Esophagus (tissue), 2 donors: ENCODE measurements around the gene ACTR8. TPM values are rescaled to one million over a fixed set of nuclear protein-coding genes. Genes with fewer than 3 reads are reported as not detected.

Experiments
- H3K27ac ChIP-seq, 2 donors: one replicate each; pipeline ENCODE4 v1.5.1; 2013; ENCODE audit warnings: low read depth in 2 of 2, mild to moderate bottlenecking in 2 of 2, inconsistent platforms in 1 of 2, low read length in 1 of 2, moderate library complexity in 1 of 2
- H3K27me3 ChIP-seq, 2 donors: one replicate each; pipeline ENCODE4 v1.6.1; 2013; ENCODE audit warnings: low read length in 2 of 2, control low read depth in 1 of 2, mild to moderate bottlenecking in 1 of 2; ENCODE audit not compliant: insufficient read depth in 2 of 2, control insufficient read depth in 1 of 2
- H3K36me3 ChIP-seq, 2 donors: one replicate each; pipeline ENCODE4 v1.6.1; 2013; ENCODE audit warnings: low read length in 1 of 2; ENCODE audit not compliant: control insufficient read depth in 2 of 2, insufficient read depth in 2 of 2
- H3K4me1 ChIP-seq, 2 donors: one replicate each; pipeline ENCODE4 v1.6.1; 2013; ENCODE audit warnings: low read length in 1 of 2; ENCODE audit not compliant: control insufficient read depth in 2 of 2, insufficient read depth in 2 of 2
- H3K4me3 ChIP-seq, 2 donors: one replicate each; pipeline ENCODE4 v1.5.1; 2013; ENCODE audit warnings: low read length in 2 of 2, mild to moderate bottlenecking in 2 of 2, low read depth in 1 of 2, moderate library complexity in 1 of 2
- H3K9me3 ChIP-seq, 2 donors: one replicate each; pipeline ENCODE4 v1.6.1; 2013; ENCODE audit warnings: mild to moderate bottlenecking in 2 of 2, low read depth in 1 of 2, low read length in 1 of 2, moderate library complexity in 1 of 2; ENCODE audit not compliant: control insufficient read depth in 2 of 2, insufficient read depth in 1 of 2
- WGBS, 2 donors: extraction: QIAGEN DNeasy Blood & Tissue Kit; methylation state at CpG; one replicate each; pipeline ENCODE4 v1.1.7; 2013; 5-methylcytosine and 5-hydroxymethylcytosine counted together
- polyA plus RNA-seq, 2 donors: library from polyadenylated mRNA; stranded (reverse); fragments of 200-250 nt; gene quantifications; one replicate each; pipeline ENCODE4 v1.2.3, GENCODE V29; 2013
- donor health status: healthy with polysubstance abuse.
- donor health status: Bipolar disorder and iron deficiency.

Gene ACTR8
- polyA plus RNA-seq, 2 donors: 7.1 to 9.2 TPM

DNA sequence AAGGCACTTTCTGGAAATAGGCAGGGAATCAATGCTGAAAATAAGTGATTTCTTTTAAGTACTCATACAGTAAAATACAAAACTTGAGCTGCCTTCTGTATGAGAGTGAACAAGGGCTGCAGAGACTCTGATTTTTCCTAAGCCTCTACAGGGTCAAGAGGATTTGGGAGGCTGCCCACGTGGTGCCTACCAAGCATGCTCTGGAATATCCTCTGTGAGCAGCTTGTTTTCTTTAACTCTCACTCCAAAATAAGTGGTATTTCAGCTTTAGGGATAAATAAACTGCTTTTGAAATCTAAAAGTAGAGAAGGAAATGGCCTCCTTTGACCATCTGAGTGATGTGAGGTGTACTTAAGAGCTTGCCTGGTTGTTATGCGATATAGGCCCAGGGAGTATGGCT lies 17.8 kb upstream of the ACTR8 start:
- Histone ChIP-seq H3K27me3 (peaks cover 0 to 3% of the 10 kb centered on the region in 2 donors), H3K4me1 (no peaks in the 10 kb centered on the region), H3K27ac (no peak overlapping the region), H3K4me3 (no peak overlapping the region), H3K36me3 (no peaks in the 10 kb centered on the region), H3K9me3 (peaks cover 0 to 2% of the 10 kb centered on the region in 2 donors)
- 59 to 61% methylated on average over 2 of the region's 2 CpGs for WGBS, 2 donors

DNA sequence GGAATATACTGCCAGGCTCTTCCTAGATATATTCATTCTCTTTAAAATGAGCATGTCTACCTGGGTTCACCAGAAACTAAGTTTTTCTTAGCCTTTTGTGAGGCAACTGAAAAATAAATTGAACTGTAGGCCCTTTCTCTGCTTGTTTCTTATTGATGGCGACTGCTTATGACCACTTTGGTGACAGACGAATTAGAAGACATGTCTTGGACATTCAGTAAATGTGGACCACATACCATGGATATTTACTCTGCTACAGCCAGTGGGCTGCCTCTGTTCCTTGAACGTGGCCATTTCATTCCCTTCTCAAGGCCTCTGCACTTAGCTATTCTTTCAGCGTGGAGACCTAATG lies 10.3 kb upstream of the ACTR8 start:
- Histone ChIP-seq H3K9me3 (no peaks in the 10 kb centered on the region), H3K27ac (peak overlapping the region; percentile 78 to 97), H3K36me3 (no peaks in the 10 kb centered on the region), H3K4me1 (no peaks in the 10 kb centered on the region), H3K4me3 (peak overlapping the region; percentile 27 to 37), H3K27me3 (no peaks in the 10 kb centered on the region)
- 53 to 62% methylated on average over 4 of the region's 4 CpGs for WGBS, 2 donors

DNA sequence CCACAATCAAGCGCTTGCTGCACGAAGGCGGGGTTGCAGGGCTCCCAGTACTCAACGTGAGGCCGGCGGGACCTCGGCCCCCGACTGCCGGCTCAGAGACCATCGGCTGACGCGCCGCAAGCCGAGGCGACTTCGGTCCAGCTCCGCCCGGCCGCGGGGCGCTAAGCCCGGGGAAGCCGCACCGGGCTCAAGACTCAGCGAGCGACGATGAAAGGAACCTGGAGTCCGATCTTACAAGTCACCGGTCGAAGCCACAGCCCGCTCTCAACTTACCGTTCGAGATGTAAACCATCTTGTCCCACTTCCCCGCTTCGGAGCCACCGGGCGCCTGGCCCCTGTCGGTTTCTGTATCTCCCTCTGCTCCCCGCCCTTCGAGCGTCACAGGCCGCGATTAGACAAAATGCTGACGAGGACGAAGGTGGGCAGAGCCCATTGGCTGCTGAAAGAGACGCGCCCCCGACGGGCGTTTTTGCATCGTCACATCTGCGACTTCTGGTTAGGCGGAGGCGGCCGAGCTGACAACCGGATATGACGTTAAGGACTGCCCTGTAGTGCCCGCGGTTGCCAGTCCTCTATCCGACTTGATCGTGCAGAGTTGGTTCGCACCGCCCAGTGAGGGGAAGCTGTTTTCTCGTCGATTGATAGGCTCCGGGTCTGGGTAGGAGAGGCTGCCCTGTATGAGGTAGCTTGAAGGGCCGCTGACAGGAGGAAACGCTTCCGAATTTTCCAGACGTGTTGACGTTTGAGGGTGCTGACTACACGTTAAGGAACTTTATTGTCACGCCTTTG lies 9.7 kb upstream of the ACTR8 start, which contains the start of gene SELENOK:
Gene SELENOK (minus strand): TSS at position 363 of the 789 bp plus-strand sequence.
- peak within 1 kb of the TSS; percentile 94 to 97 for H3K27ac ChIP-seq
- WGBS, 2 donors: 0% methylated on average over 65 to 73 of the region's 73 CpGs
- H3K27me3 ChIP-seq: no peaks in the 10 kb centered on the region

DNA sequence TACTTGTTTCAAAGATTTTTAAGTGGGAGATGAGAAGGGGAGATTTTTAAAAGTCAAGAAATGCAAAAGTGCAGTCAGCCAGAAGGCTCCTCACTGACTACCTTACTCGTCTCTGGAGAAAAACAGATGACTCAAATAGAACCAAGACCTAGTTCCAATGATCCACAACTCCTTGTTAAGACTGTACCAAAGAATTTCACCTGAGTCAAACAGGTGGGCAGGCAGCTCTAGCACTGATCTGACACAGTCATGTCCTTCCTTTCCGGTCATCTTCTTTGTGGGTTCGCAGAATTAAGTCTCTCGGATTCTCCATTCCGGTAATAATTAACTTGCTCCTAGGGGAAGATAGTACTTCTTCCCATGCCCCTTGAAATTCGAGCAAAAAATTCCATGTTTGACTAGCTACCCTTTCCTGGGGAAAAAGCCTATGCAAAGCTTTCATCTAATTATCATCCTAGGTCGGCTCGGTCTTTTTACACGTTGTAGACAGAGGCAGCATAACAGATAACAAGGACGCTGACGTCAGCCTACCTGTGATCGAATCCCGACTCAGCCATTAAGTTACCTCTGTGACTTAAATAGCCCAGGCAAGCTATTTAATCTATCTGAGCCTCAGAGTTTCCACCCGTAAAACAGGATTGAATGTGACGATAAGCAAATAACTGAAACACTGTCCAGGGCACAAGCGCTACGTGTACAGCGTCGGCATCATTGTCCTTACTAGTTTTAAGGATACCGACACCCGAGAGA lies 8.9 kb upstream of the ACTR8 start:
- Histone ChIP-seq H3K36me3 (peaks cover 0 to under 1% of the 10 kb centered on the region in 2 donors), H3K27ac (peak overlapping the region; percentile 94 to 96), H3K9me3 (no peaks in the 10 kb centered on the region), H3K4me1 (no peaks in the 10 kb centered on the region), H3K27me3 (no peaks in the 10 kb centered on the region), H3K4me3 (peak overlapping the region; percentile 74 to 77)
- 4% methylated on average over 21 of the region's 21 CpGs for WGBS, 2 donors

More for the DNA sequence above, 9.7 kb upstream of the ACTR8 start, which contains the start of gene SELENOK:
- H3K4me1 ChIP-seq: no peaks in the 10 kb centered on the region
- H3K9me3 ChIP-seq: no peaks in the 10 kb centered on the region
- H3K4me3 ChIP-seq: peak within 1 kb of the TSS; percentile 74 to 77
- H3K36me3 ChIP-seq: no peaks in the 10 kb centered on the region

DNA sequence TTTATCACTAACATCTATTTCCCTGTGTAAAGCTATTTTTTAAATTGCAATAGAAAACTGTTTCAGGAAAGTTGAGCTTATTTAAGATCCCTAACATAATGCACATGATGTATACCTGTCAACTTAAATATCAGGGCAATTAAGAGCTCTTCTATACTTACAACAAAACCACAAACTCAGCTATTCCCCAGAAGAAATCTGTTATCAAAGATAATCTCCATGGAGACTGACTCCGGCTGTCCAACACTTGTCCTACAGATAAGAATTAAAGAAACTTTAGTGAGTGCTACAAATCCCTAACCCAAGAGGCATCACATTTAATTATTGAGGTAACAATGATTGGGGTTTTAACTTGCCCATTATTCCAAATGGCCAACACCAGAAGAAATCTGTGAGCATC lies 6.3 kb upstream of the ACTR8 start:
- H3K27me3 ChIP-seq: no peaks in the 10 kb centered on the region
- H3K27ac ChIP-seq: no peak overlapping the region
- no peaks in the 10 kb centered on the region for H3K9me3 ChIP-seq
- WGBS, 2 donors: 80 to 94% methylated on average over 1 of the region's 1 CpG
- H3K4me3 ChIP-seq: no peak overlapping the region
- H3K4me1 ChIP-seq: no peaks in the 10 kb centered on the region
- H3K36me3 ChIP-seq: peaks cover 2 to 4% of the 10 kb centered on the region in 2 donors

DNA sequence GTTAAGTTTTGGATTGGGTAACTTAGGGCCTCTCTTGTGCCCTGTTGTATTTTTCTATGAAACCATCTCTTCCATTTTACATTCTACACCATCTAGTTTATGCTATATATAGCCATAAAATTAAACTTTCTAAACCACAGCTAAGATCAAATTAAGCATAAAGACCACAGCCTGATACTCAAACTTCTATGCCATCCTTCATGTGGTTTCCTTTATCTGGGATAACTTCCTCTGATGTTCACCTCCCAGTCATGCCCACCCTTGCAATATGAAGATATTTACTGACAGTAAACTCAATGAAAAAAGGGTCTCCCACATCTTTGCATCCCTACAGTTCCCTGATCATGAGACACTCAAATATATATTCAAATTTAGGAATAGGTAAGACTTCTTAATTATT lies 5.5 kb upstream of the ACTR8 start:
- H3K9me3 ChIP-seq: no peaks in the 10 kb centered on the region
- H3K36me3 ChIP-seq: peaks cover 2 to 4% of the 10 kb centered on the region in 2 donors
- no peak overlapping the region for H3K4me3 ChIP-seq
- no peak overlapping the region for H3K27ac ChIP-seq
- no peaks in the 10 kb centered on the region for H3K27me3 ChIP-seq
- H3K4me1 ChIP-seq: no peaks in the 10 kb centered on the region

DNA sequence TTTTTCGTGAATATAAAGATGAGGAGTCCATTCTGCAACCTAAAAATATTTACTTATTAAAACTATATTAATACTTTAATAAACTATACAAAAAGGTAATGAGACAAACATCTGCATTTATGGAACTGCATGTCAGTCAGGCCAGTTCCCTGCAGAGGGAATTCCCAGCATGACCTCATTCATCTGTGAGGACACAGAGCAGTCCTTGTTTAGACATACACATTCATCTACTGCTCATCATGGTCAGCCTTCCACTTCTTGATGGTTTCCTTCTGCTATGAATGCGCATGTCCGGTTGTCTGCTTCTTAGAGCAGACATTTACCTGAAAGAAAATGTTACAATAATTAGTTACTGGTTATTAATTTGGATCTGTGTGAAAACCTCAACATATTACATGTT lies 3.3 kb upstream of the ACTR8 start:
- Histone ChIP-seq H3K36me3 (peaks cover 2 to 4% of the 10 kb centered on the region in 2 donors), H3K4me1 (peaks cover 3 to 8% of the 10 kb centered on the region in 2 donors), H3K27ac (no peak overlapping the region), H3K27me3 (no peaks in the 10 kb centered on the region), H3K9me3 (no peaks in the 10 kb centered on the region), H3K4me3 (no peak overlapping the region)
- 84 to 87% methylated on average over 3 of the region's 3 CpGs for WGBS, 2 donors

DNA sequence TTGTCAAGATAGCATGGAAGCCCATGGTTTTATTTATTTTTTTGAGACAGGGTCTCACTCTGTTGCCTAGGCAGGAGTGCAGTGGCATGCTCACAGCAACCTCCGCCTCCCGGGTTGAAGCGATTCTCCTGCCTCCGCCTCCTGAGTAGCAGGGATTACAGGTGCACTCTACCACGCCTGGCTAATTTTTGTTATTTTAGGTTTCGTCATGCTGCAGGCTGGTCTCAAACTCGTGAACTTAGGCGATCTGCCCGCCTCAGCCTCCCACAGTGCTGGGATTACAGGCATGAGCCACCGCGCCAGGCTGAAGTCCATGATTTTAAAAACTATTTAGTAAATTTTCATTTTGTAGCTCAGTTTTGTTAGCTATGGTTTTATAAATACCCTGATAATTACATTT lies 2.7 kb upstream of the ACTR8 start:
- WGBS, 2 donors: 95 to 97% methylated on average over 11 of the region's 11 CpGs
- Histone ChIP-seq H3K4me3 (no peak overlapping the region), H3K36me3 (peaks cover 2 to 4% of the 10 kb centered on the region in 2 donors), H3K27me3 (no peaks in the 10 kb centered on the region), H3K27ac (no peak overlapping the region), H3K9me3 (no peaks in the 10 kb centered on the region), H3K4me1 (peaks cover 3 to 8% of the 10 kb centered on the region in 2 donors)

DNA sequence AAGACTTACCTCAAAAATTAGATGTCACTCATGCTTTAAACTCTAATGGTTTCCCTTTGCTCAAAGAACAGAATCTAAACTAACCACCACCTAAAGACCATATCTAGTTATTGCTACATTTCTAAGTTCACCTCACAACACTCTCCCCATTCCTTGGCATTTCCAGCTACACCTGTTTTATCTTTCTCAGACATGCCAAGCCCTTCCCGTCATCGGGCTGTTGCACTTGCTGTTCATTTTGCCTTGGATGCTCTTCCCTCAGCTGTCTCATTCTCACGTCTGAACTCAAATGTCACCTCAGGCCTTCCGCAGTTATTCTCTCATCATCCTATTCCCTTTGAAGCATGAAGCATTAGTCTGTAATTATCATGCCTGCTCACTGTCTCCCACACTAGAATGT lies 1.1 kb upstream of the ACTR8 start:
- peaks cover 2 to 4% of the 10 kb centered on the region in 2 donors for H3K36me3 ChIP-seq

More for the DNA sequence above, 1.1 kb upstream of the ACTR8 start:
- Histone ChIP-seq H3K9me3 (no peaks in the 10 kb centered on the region), H3K27me3 (no peaks in the 10 kb centered on the region), H3K4me1 (peaks cover 3 to 8% of the 10 kb centered on the region in 2 donors), H3K4me3 (no peak overlapping the region), H3K27ac (no peak overlapping the region)
- WGBS, 2 donors: 89 to 91% methylated on average over 4 of the region's 4 CpGs
